HG02943 (cell line): ENCODE data around the gene PHF23.
A peak's percentile ranks its signal among the peaks of the same experiment; 100 is the strongest.

ENCODE experiments used
- ATAC-seq: cut with Tn5 transposase; IDR thresholded peaks from one replicate; pipeline ENCODE4 v1.9.1; 2021; ENCODE audit warnings: mild to moderate bottlenecking, low read depth, moderate library complexity; ENCODE audit not compliant: unreplicated experiment

Gene PHF23

DNA sequence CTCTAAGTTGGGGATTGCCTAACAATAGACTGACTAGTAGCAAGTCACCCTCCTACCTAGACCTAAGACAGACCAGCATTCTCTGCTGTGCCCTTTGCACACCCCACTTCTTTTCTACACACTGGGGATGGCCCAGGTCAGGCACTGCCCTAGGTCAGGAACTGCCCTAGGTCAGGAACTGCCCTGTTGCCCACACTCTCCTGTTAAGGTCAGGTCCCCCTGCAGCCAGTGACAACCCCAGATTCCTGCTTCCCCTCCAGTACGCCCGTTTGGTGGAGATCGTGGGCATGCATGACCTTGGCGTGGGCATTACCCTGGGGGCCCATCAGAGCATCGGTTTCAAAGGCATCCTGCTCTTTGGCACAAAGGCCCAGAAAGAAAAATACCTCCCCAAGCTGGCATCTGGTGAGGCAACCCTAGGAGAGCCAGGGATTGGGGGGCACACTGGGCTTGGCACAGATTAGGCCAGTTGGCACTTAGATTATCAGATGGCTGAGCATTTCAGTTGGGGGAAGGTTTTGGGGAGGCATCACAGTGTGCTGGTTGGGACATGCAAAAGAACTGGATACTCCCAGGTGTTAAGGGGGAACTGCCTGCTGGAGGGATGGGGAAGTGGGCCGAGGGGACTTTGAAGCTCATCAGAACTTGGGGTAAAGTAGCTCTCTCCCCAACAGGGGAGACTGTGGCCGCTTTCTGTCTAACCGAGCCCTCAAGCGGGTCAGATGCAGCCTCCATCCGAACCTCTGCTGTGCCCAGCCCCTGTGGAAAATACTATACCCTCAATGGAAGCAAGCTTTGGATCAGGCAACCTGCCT, 17.8 kb downstream of the PHF23 start:
- ATAC-seq = no peak

- ATAC-seq = no peak
Observed at GRCh38 chr17:7220593-7221277, 18.5 kb downstream of the PHF23 start.

GRCh38 chr17:7219812-7220592, 19.3 kb downstream of the PHF23 start, which contains the start of the genes ACADVL and DLG4:
Gene ACADVL, plus strand, starts transcription at chr17:7219938. Its CDS starts 47 bp downstream, at chr17:7219985.
Gene DLG4, minus strand, starts transcription at chr17:7219836.
- ATAC-seq = no peak

GRCh38 chr17:7219229-7219811, 19.9 kb downstream of the PHF23 start:
- ATAC-seq = no peak

GRCh38 chr17:7218758-7219157, 20.5 kb downstream of the PHF23 start:
- no peak for ATAC-seq

- ATAC-seq = no peak
Observed at GRCh38 chr17:7218166-7218565, 21.1 kb downstream of the PHF23 start.

DNA sequence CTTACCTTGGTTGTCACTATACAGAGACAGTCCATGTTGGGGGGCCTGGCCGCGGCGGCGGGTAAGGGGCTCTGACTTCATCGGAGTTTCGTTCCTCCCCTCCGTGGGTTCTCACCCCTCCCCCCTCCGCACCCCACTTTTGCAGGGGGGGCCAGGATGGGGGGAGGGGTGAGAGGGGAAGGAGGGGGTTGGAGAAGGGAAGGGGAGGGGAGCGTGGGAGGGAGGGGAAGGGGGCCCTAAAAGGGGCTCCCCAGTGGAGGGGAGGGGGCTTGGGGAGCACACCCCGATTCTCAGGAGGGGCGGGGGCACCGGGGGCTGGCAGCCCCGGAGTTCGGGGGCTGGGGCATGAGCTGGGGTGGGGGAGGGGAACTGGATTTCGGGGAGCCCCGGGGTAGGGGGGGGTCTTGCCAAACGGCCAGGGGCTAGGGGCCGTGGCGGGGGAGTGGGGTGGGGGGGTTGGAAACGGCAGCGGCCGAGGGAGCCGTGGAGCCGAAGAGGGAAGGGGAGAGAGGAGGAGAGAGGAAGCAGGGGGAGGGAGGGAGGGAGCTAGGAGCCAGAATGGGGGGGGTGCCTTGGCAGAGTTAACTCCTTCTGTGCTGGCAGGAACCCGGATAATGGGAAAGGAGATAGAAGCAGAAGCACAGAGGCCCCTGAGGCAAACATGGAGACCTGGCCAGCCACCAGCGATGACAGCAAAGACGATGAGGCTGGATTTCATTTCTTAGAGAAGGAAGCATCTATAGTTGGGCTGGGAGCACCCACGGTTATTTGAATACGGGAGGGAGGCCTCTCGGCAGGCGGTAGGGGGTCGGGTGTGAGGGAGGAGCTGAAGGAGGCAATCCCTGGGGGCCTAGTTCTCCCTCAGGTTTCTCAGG, 21.9 kb downstream of the PHF23 start:
- no peak for ATAC-seq

DNA sequence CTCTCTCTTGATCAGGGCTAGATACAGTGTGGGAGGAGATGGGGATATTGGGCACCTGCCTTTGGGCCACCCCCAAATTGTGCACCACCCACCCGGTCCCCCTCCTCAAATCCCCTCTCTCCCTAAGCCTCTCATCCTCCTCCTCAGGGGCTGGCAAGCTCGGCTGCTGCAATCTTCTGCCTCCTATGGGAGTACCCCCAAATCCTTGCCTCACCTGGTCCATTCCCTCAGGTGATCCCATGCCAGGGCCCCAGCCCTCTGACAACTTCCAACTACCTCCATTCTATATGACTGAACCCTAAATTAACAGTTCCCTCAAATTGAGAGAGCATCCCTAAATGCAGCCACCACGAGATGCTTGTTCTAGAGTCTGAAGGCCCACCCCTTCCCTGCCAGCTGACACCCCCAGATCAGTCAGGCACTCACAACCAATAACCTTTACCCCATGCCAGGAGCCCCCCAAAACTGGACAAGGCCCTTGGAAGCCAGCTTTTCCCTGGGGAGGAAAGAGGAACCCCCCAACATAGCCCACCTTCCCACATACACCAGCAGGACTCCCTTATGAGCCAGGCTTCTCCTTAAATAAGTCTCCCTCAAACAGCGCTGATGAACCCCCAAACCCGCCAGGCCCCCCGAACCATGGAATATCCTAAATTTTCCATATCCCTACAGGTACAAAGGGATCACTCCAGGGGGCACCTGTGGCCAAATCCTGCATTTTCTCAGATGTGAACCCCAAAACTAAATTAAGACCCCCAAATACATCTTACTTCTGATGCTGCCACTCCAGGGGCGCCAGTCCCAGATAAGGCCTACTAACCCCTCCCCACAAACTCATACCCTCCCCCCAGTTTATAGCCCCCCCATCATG, 22.8 kb downstream of the PHF23 start:
- ATAC-seq = no peak

- ATAC-seq = no peak
Observed at GRCh38 chr17:7215652-7216180, 23.5 kb downstream of the PHF23 start.

GRCh38 chr17:7215136-7215638, 24.1 kb downstream of the PHF23 start:
- ATAC-seq = no peak

DNA sequence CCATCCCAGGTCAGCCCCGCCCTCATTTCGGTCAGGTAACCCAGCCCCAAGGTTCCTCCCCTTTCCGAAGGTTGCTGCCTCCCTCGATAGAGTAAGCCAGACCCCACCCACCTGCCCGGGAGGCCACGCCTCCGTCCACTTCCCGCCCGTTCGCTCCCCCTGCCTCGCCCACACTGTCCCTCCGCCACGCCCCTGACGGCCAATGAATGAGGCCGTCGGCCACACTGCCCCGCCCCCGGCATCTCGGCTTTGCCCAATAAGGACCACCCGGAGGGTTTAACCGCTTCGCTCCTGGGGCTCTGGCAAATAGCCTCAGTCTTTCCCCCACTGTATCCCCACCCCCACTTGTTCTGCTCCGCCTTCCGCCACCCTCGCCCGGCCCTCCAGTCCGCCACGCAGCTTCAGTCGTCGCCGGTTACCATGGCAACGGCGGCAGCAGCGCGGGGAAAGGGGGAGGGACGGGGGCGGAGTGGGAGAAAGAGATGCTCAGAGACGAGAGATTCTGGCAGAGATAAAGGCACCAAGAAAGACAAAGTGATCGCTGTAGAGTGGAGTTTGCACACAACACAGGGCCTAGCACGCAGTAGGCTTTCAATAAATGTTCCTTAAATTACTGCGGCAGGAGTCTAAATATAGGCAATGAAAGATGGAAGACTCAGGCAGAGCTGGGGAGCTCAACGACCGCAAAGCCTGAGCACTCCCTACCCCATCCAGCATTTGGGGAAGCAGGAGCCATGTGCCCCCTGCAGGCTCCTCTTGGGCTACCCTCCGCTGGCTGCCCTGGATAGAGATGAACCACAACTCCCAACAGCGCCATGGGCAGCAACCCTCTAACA, 24.7 kb downstream of the PHF23 start:
- peak; percentile 80 for ATAC-seq

DNA sequence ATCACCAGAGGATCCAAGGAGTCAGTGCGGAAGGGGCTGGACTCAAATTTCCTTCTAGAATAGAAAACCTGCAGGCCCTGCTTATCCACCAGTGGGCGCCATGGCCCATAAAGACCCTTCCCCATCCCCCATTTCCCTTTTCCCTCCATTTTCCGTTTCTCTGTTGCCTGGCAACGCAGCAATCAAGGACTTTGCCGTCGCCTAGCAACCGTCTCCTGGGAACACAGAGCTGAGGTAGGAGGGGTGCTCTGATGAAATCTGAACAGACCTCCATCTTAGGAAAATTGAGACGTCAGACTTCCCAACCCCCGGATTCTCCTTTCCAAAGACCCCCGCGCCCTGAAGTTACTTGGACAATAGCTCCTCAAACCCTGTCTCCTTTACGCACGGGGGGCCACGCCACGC, 25.4 kb downstream of the PHF23 start:
- no peak for ATAC-seq

- ATAC-seq = no peak
Observed at GRCh38 chr17:7211491-7212273, 27.6 kb downstream of the PHF23 start.

- no peak for ATAC-seq
Observed at GRCh38 chr17:7208754-7209460, 30.4 kb downstream of the PHF23 start.

DNA sequence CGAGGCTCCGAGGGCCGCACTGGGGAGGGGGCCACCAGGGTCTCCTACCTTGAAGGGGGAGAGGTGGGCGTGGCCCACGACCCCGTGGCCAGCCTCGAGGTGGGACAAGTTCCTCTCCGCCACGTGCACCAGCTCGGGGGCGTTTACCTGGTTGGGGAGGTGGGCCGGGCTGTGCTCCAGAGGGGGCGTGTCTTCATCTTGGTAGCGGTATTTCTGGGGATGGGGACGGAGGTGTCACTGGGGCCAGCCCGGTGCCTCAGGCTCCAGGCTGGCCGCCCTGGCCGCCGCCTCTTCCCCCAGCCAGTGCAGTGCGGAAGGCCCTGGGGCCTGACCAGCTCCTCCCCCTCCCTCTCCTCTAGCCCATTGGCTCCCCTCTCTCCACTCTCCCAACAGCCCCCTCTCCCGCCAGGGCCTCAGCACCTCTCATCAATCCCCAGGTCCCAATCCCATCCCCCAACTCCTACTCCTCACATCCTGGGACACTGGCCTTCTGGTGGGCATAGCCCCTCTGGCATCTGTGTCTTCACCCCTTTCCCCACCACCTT, 31.2 kb downstream of the PHF23 start:
- ATAC-seq = no peak
